ENCODE measurements around the gene MISP.

GRCh38 chr19:723714-724113, 27.2 kb upstream of the MISP start:
- TF ChIP-seq SP1 (IDR thresholded peaks at IDR 0.05) (no peak), HDGF (IDR thresholded peaks at IDR 0.05; ENCODE audit: borderline replicate concordance) (no peak), ZNF384 (IDR thresholded peaks at IDR 0.05) (no peak), L3MBTL2 (conservative IDR thresholded peaks at IDR 0.05) (no peak), BHLHE40 (IDR thresholded peaks at IDR 0.05; ENCODE audit: borderline replicate concordance) (no peak), ELF4 (IDR thresholded peaks at IDR 0.05) (no peak), TARDBP (IDR thresholded peaks at IDR 0.05) (no peak), FOXM1 (IDR thresholded peaks at IDR 0.05; ENCODE audit: borderline replicate concordance) (no peak), NFRKB (IDR thresholded peaks at IDR 0.05) (no peak), FOXK2 (IDR thresholded peaks at IDR 0.05) (no peak)
- TF ChIP-seq, protein P1, sequence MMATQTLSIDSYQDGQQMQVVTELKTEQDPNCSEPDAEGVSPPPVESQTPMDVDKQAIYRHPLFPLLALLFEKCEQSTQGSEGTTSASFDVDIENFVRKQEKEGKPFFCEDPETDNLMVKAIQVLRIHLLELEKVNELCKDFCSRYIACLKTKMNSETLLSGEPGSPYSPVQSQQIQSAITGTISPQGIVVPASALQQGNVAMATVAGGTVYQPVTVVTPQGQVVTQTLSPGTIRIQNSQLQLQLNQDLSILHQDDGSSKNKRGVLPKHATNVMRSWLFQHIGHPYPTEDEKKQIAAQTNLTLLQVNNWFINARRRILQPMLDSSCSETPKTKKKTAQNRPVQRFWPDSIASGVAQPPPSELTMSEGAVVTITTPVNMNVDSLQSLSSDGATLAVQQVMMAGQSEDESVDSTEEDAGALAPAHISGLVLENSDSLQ (IDR thresholded peaks at IDR 0.05), result no peak

All from HEK293T (cell line).